Progenitor cell of endocrine pancreas (in vitro differentiated cells): Measurements from ENCODE around the gene ITGB5. TPM values are rescaled to one million over a fixed set of nuclear protein-coding genes. Genes with fewer than 3 reads are reported as not detected.

ENCODE experiments used
- DNase-seq: peaks from one replicate; pipeline ENCODE4 v3.0.0; 2021; ENCODE audit warnings: low spot score; ENCODE audit not compliant: unreplicated experiment
- H3K27ac Mint-ChIP-seq: 2 replicates; pipeline ENCODE4 v1.8.0; 2021; ENCODE audit warnings: mild to moderate bottlenecking, moderate library complexity, mixed read lengths
- H3K27me3 Mint-ChIP-seq: 2 replicates; pipeline ENCODE4 v1.8.0; 2021; ENCODE audit warnings: mixed read lengths
- H3K36me3 Mint-ChIP-seq: 2 replicates; pipeline ENCODE4 v1.8.0; 2022; ENCODE audit warnings: mixed read lengths; ENCODE audit not compliant: insufficient read depth
- H3K4me1 Mint-ChIP-seq: 2 replicates; pipeline ENCODE4 v1.8.0; 2021; ENCODE audit warnings: low read depth, mixed read lengths
- H3K4me3 Mint-ChIP-seq: 2 replicates; pipeline ENCODE4 v1.8.0; 2021; ENCODE audit warnings: low read depth, mild to moderate bottlenecking, moderate library complexity, mixed read lengths
- H3K9me3 Mint-ChIP-seq: 2 replicates; pipeline ENCODE4 v1.8.0; 2021; ENCODE audit warnings: low read depth, mixed read lengths
- CTCF ChIP-seq: fragments of 200-600 bp; sonication (generic); IDR thresholded peaks from one replicate; pipeline ENCODE4 v1.5.0; 2021; ENCODE audit warnings: antibody characterized with exemption, mild to moderate bottlenecking; ENCODE audit not compliant: unreplicated experiment
- total RNA-seq: library from RNA; stranded (reverse); gene quantifications from 2 replicates; pipeline ENCODE4 v1.2.1, GENCODE V29; 2021

The ITGB5 gene
- total RNA-seq, 1 donor from 2014 or later: 58.8 TPM

GRCh38 chr3:124809039-124809438, 78.1 kb downstream of the ITGB5 start:
- H3K4me1 Mint-ChIP-seq: peaks cover 4% of the 10 kb centered on the region
- H3K4me3 Mint-ChIP-seq: no peak overlapping the region
- H3K27me3 Mint-ChIP-seq: no peaks in the 10 kb centered on the region
- no peak overlapping the region for H3K27ac Mint-ChIP-seq
- peaks cover 2% of the 10 kb centered on the region for H3K36me3 Mint-ChIP-seq
- DNase-seq: no peak
- no peaks in the 10 kb centered on the region for H3K9me3 Mint-ChIP-seq
- TF ChIP-seq CTCF: no peak

GRCh38 chr3:124805671-124806070, 81.5 kb downstream of the ITGB5 start:
- no peak for TF ChIP-seq CTCF
- DNase-seq: no peak
- no peaks in the 10 kb centered on the region for H3K9me3 Mint-ChIP-seq
- H3K27me3 Mint-ChIP-seq: no peaks in the 10 kb centered on the region
- H3K36me3 Mint-ChIP-seq: peaks cover 2% of the 10 kb centered on the region
- no peak overlapping the region for H3K4me3 Mint-ChIP-seq
- H3K27ac Mint-ChIP-seq: no peak overlapping the region
- no peaks in the 10 kb centered on the region for H3K4me1 Mint-ChIP-seq

- Mint-ChIP-seq H3K9me3 (no peaks in the 10 kb centered on the region), H3K4me3 (no peak overlapping the region), H3K27me3 (no peaks in the 10 kb centered on the region), H3K36me3 (peaks cover 2% of the 10 kb centered on the region), H3K27ac (no peak overlapping the region), H3K4me1 (no peaks in the 10 kb centered on the region)
- no peak for DNase-seq
- no peak for TF ChIP-seq CTCF
Observed at GRCh38 chr3:124804875-124805274, 82.3 kb downstream of the ITGB5 start.

- peaks cover 1% of the 10 kb centered on the region for H3K36me3 Mint-ChIP-seq
- DNase-seq: no peak
- no peak for TF ChIP-seq CTCF
- H3K27ac Mint-ChIP-seq: no peak overlapping the region
- H3K9me3 Mint-ChIP-seq: no peaks in the 10 kb centered on the region
- H3K27me3 Mint-ChIP-seq: no peaks in the 10 kb centered on the region
- no peak overlapping the region for H3K4me3 Mint-ChIP-seq
- no peaks in the 10 kb centered on the region for H3K4me1 Mint-ChIP-seq
Observed at GRCh38 chr3:124802702-124803101, 84.5 kb downstream of the ITGB5 start.

GRCh38 chr3:124802061-124802698, 85.0 kb downstream of the ITGB5 start:
- H3K4me3 Mint-ChIP-seq: no peak overlapping the region
- H3K9me3 Mint-ChIP-seq: no peaks in the 10 kb centered on the region
- no peak overlapping the region for H3K27ac Mint-ChIP-seq
- DNase-seq: no peak
- no peaks in the 10 kb centered on the region for H3K27me3 Mint-ChIP-seq
- no peaks in the 10 kb centered on the region for H3K4me1 Mint-ChIP-seq
- H3K36me3 Mint-ChIP-seq: peaks cover 3% of the 10 kb centered on the region
- TF ChIP-seq CTCF: no peak
